ENCODE measurements around the gene HPRT1. TPM values are rescaled to one million over a fixed set of nuclear protein-coding genes. Genes with fewer than 3 reads are reported as not detected.
A peak's percentile ranks its signal among the peaks of the same experiment; 100 is the strongest.

HPRT1 gene
- total RNA-seq, 1 experiment from 2014 or later, result 44.1 TPM

GRCh38 chrX:134547047-134547679 is 87.2 kb downstream of the HPRT1 start:
- no peaks in the 10 kb centered on the region for H3K9me3 ChIP-seq (ENCODE audit: low read length)
- H3K27me3 ChIP-seq (ENCODE audit: low read length), result no peaks in the 10 kb centered on the region
- ATAC-seq (no peak), DNase-seq (no peak)
- peak overlapping the region; percentile 96 for H3K4me3 ChIP-seq (ENCODE audit: low read length)
- no peaks in the 10 kb centered on the region for H3F3A ChIP-seq (ENCODE audit: low read length, unreplicated experiment)
- BruUV-seq (replicated peaks), result no TSS peak
- peaks cover 9% of the 10 kb centered on the region for H4K20me1 ChIP-seq (ENCODE audit: low read length)
- intact Hi-C loops (cut with micrococcal nuclease), result no loop called here
- no peaks in the 10 kb centered on the region for H3K9me2 ChIP-seq (replicated peaks; ENCODE audit: low read length)
- H2AFZ ChIP-seq (ENCODE audit: low read length), result no peak overlapping the region
- peaks cover 42% of the 10 kb centered on the region for H3K79me2 ChIP-seq (ENCODE audit: low read length)
- H3K9ac ChIP-seq (ENCODE audit: low read length), result peak overlapping the region; percentile 88
- H3K36me3 ChIP-seq (ENCODE audit: low read depth, low read length), result peaks cover 13% of the 10 kb centered on the region; the same call in 1 of the 2 replicates
- POLR2A ChIA-PET (ENCODE audit: unreplicated experiment), result no interaction called here
- peaks cover 46% of the 10 kb centered on the region for H3K4me1 ChIP-seq (ENCODE audit: insufficient read depth, low read length)
- peak overlapping the region; percentile 90 for H3K4me2 ChIP-seq (ENCODE audit: low read length)
- no peak overlapping the region for H3K27ac ChIP-seq (ENCODE audit: low read length)
- TF ChIP-seq EZH2phosphoT487 (IDR thresholded peaks at IDR 0.05; ENCODE audit: borderline replicate concordance, low read length) (no peak), EZH2 (IDR thresholded peaks at IDR 0.05; ENCODE audit: low read length, unreplicated experiment) (no peak)
- TF ChIP-seq, protein P1, sequence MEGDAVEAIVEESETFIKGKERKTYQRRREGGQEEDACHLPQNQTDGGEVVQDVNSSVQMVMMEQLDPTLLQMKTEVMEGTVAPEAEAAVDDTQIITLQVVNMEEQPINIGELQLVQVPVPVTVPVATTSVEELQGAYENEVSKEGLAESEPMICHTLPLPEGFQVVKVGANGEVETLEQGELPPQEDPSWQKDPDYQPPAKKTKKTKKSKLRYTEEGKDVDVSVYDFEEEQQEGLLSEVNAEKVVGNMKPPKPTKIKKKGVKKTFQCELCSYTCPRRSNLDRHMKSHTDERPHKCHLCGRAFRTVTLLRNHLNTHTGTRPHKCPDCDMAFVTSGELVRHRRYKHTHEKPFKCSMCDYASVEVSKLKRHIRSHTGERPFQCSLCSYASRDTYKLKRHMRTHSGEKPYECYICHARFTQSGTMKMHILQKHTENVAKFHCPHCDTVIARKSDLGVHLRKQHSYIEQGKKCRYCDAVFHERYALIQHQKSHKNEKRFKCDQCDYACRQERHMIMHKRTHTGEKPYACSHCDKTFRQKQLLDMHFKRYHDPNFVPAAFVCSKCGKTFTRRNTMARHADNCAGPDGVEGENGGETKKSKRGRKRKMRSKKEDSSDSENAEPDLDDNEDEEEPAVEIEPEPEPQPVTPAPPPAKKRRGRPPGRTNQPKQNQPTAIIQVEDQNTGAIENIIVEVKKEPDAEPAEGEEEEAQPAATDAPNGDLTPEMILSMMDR (conservative IDR thresholded peaks at IDR 0.05; ENCODE audit: low read depth, low read length), result no peak
- CTCF ChIA-PET, result no interaction called here

DNA sequence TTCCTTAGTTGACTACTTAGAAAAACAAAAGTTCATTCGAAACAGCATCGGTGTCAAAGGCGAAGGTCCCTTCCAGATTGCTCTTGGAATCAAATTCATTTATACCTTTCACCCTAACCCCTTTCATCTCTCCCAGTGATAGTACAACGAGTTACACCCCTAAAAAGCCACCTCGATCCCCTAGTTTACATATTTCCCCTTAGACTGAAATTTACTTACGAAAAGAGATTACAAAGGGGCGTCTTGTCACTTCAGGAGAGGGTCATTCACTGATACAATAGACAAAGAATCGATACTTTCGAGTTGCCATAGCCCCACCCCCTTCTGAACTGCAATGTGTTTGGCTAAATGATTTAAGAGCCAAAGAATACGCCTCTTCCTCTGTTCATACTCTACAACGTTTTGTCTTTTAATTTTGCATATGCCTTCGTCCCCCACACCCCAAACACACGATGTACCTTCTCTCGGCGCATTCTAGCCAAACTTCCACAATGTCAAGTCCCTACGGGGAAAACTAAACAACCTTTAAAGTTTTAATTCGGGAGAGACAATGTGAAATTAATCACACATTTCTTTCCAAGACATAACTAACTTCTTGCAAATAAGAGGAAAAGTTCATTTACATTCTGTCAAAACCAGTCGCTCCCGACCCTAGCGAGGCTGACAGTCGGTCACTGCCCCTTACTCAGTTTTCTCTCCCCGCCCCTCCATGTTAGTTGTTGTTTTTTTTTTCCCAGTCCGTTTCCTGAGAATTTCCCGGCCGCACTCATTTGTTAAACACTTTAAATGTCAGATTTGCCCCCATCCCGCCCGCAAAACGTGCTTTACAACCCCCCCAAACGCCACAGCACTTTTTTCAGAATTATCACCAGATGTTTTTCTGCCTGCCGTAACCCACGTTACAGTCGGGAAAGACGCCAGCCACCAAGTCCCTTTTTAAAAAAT is 88.6 kb downstream of the HPRT1 start:
- no peaks in the 10 kb centered on the region for H3F3A ChIP-seq (ENCODE audit: low read length, unreplicated experiment)
- H3K9me2 ChIP-seq (replicated peaks; ENCODE audit: low read length), result no peaks in the 10 kb centered on the region
- H3K4me1 ChIP-seq (ENCODE audit: insufficient read depth, low read length), result peaks cover 36% of the 10 kb centered on the region
- ChIA-PET POLR2A (ENCODE audit: unreplicated experiment) (no interaction called here), CTCF (no interaction called here)
- intact Hi-C loops (cut with micrococcal nuclease), result no loop called here
- no peaks in the 10 kb centered on the region for H3K27me3 ChIP-seq (ENCODE audit: low read length)
- peak overlapping the region; percentile 90 for H3K4me2 ChIP-seq (ENCODE audit: low read length)
- ATAC-seq (no peak), DNase-seq (peak; percentile 21)
- TSS peak; percentile 53 for BruUV-seq (replicated peaks)
- H4K20me1 ChIP-seq (ENCODE audit: low read length), result peaks cover 9% of the 10 kb centered on the region
- H3K79me2 ChIP-seq (ENCODE audit: low read length), result peaks cover 42% of the 10 kb centered on the region
- no peak for TF ChIP-seq EZH2 (IDR thresholded peaks at IDR 0.05; ENCODE audit: low read length, unreplicated experiment)
- no peak for TF ChIP-seq EZH2phosphoT487 (IDR thresholded peaks at IDR 0.05; ENCODE audit: borderline replicate concordance, low read length)
- TF ChIP-seq, protein P1 (conservative IDR thresholded peaks at IDR 0.05; ENCODE audit: low read depth, low read length), result no peak
- peak overlapping the region; percentile 96 for H3K4me3 ChIP-seq (ENCODE audit: low read length)
- H3K9me3 ChIP-seq (ENCODE audit: low read length), result no peaks in the 10 kb centered on the region
- H3K9ac ChIP-seq (ENCODE audit: low read length), result peak overlapping the region; percentile 88
- peaks cover 13% of the 10 kb centered on the region; the same call in 1 of the 2 replicates for H3K36me3 ChIP-seq (ENCODE audit: low read depth, low read length)
- peak overlapping the region; percentile 88 for H2AFZ ChIP-seq (ENCODE audit: low read length)
- H3K27ac ChIP-seq (ENCODE audit: low read length), result peak overlapping the region; percentile 78

Small RNA genes lying within 50 kb of the gene (microRNA-seq; reads per million reads assigned to microRNA genes)
- 11,177 reads per million, percentile 96 among the genes with 10 or more reads in this experiment for gene MIR424 (ENCODE audit: unreplicated experiment)
- 8.8 reads per million, percentile 34 among the genes with 10 or more reads in this experiment for gene MIR450A1 (ENCODE audit: unreplicated experiment)
- gene MIR450A2 (ENCODE audit: unreplicated experiment), result 10.0 reads per million, percentile 37 among the genes with 10 or more reads in this experiment
- 20.3 reads per million, percentile 44 among the genes with 10 or more reads in this experiment for gene MIR450B (ENCODE audit: unreplicated experiment)
- 221 reads per million, percentile 71 among the genes with 10 or more reads in this experiment for gene MIR503 (ENCODE audit: unreplicated experiment)
- gene MIR542 (ENCODE audit: unreplicated experiment), result 83.9 reads per million, percentile 61 among the genes with 10 or more reads in this experiment

Other genes starting within 250 kb of the HPRT1 start
- gene CCDC160, start 223.0 kb upstream of the HPRT1 start, total RNA-seq (2014; rRNA removed), result 0.23 and 0.33 TPM in 2 replicates
- gene PHF6, start 86.9 kb upstream of the HPRT1 start, total RNA-seq (2014; rRNA removed), result 16.8 and 22.3 TPM in 2 replicates
- gene PLAC1, start 198.3 kb downstream of the HPRT1 start, total RNA-seq (2014; rRNA removed), result 1.8 and 2.6 TPM in 2 replicates

Measured in PC-3 (cell line).